Astrocyte of the hippocampus (primary cell): ENCODE data around the gene NUB1.

Source experiments
- DNase-seq: peaks from one replicate; pipeline ENCODE4 v3.0.0; 2011; ENCODE audit warnings: low read depth, low spot score

Gene NUB1

GRCh38 chr7:151389096-151389767 is 47.6 kb downstream of the NUB1 start:
- no peak for DNase-seq

GRCh38 chr7:151389768-151390597 is 48.4 kb downstream of the NUB1 start:
- no peak for DNase-seq

- no peak for DNase-seq
Observed at GRCh38 chr7:151390598-151391357, 49.2 kb downstream of the NUB1 start.

GRCh38 chr7:151391358-151391730 is 49.7 kb downstream of the NUB1 start:
- DNase-seq = no peak

GRCh38 chr7:151392002-151392401 is 50.4 kb downstream of the NUB1 start:
- DNase-seq = no peak

- no peak for DNase-seq
Observed at GRCh38 chr7:151392426-151392825, 50.8 kb downstream of the NUB1 start.

GRCh38 chr7:151393031-151393977 is 51.7 kb downstream of the NUB1 start:
- DNase-seq = no peak

GRCh38 chr7:151394076-151395035 is 52.7 kb downstream of the NUB1 start:
- DNase-seq = no peak

GRCh38 chr7:151395036-151395367 is 53.4 kb downstream of the NUB1 start:
- DNase-seq = no peak

- no peak for DNase-seq
Observed at GRCh38 chr7:151396328-151396970, 54.8 kb downstream of the NUB1 start.

- DNase-seq = no peak
Observed at GRCh38 chr7:151397026-151397425, 55.4 kb downstream of the NUB1 start.

GRCh38 chr7:151398446-151399304 is 57.1 kb downstream of the NUB1 start:
- peak; percentile 32 for DNase-seq

GRCh38 chr7:151399305-151399601 is 57.6 kb downstream of the NUB1 start:
- no peak for DNase-seq

- DNase-seq = no peak
Observed at GRCh38 chr7:151399906-151400305, 58.3 kb downstream of the NUB1 start.

GRCh38 chr7:151400626-151401315 is 59.2 kb downstream of the NUB1 start:
- no peak for DNase-seq

GRCh38 chr7:151402029-151402835 is 60.6 kb downstream of the NUB1 start:
- DNase-seq = no peak

- DNase-seq = no peak
Observed at GRCh38 chr7:151403764-151404163, 62.2 kb downstream of the NUB1 start.
